GM19193 (cell line): ENCODE results near the gene EHBP1L1.
A peak's percentile ranks its signal among the peaks of the same experiment; 100 is the strongest.

Experiments
- POLR2A ChIP-seq: IDR thresholded peaks from 4 replicates; pipeline ENCODE4 v1.6.1; 2011; ENCODE audit not compliant: insufficient read depth, insufficient read length; ENCODE audit errors: extremely low read depth

EHBP1L1 gene

DNA sequence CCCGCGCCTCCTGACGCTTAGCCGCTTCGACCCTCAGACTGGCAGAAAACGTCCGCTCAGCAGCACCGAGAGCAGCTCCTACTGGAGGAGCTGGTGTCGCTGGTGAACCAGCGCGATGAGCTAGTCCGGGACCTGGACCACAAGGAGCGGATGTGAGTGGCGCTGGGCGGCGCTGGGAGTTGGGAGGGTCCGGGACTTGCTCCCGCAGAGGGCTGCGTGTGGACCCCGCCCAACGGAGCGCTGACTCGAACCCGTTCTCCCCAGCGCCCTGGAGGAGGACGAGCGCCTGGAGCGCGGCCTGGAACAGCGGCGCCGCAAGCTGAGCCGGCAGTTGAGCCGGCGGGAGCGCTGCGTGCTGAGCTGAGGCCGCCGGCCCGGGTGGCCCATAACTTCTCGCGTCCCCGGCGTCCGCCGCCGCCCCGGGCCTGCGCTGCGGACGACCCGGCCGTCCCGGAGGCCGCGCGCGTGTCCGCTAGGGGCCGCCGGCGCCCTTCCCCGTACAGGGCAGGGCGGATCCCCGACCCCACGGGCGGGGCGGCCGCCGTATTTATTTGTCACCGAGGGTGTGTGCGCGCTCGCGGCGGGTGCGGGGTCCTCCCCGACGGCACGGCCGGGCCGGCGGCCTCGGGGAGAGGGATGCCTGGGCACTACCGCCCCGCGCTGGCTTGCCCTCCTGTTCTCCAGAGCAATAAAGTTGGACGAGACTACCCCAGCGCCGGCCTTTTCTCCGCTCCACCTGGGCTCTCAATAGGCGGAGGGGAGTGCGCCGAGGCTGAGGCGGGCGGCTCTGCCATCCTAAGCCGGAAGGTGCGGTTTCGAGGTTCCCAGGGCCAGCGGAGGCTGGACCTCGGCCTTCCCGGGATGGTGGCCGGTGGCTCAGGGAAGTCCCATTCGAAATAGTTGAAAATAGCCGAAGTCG lies 16.3 kb downstream of the EHBP1L1 start:
- no peak for TF ChIP-seq POLR2A

DNA sequence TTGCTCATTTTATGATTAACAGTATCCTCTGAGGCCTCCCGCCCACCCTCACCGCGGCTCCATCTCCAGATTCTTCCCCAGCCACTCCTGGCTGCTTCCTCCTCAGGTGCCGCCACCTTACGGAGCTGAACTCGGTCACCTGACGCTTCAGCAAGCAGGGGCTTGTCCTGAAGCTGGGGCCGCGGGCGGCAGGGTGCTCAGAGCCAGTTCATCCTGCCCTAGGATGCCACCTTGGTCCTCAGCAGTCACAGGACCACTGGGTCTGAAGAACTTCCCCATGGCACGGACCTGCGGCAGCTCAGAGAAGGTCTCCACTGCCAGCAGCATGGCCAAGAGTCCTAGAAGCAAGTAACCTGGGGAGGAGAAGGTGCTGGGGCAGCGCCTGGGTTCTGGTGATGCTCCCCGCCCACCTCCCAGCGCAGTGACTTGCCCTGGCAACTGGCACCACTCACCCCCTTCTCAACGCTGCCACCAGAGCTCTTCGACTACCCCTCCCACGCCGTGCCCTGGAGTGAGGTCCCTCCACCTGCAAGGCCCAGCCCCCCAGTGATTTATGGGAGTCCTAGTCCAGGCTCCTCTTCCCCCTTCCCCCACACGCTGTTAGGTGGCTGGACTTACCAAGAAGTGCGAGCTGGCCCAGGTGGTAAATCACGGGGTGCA lies 17.1 kb downstream of the EHBP1L1 start:
- no peak for TF ChIP-seq POLR2A

DNA sequence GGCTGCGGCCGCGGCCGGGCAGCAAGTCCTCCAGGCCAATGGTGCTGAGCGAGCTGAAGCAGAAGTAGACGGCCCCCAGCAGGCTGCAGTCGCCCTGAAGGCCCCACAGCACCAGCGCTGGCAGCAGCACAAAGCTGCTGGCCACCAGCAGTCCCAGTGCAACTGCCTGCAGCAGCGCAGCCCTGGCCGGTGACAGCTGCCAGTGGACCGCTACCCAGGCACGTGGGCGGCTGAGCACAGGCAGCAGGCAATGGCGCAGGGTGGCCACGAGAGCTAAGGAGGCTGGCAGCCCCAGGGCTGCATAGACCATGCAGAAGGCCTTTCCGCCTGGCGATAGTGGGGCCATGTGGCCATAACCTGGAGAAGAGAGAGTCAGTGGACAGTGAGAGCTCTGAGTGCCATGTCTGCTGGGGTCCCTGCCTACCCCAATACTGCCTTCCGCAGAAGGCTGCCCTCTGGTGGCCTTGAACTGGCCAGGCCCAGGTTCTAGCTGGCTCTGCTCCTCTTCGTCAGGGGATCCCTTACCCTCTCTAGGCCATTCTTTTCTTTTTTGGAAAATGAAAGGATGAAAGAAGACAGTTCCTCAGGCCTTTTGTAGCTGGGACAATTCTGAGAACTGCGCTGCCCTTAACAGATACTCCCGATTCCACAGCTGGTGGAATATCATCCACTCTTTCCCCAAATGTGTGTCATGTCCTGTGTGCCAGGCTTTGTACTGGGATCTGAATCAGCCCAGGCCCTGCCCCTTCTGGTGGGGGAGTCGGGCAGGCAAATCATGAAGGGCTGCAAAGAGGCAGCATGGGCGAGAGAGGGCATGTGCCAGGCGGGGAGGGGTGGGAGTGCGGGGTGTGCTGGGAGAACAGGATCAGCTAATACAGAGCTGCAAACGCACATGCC lies 17.9 kb downstream of the EHBP1L1 start:
- TF ChIP-seq POLR2A = no peak

DNA sequence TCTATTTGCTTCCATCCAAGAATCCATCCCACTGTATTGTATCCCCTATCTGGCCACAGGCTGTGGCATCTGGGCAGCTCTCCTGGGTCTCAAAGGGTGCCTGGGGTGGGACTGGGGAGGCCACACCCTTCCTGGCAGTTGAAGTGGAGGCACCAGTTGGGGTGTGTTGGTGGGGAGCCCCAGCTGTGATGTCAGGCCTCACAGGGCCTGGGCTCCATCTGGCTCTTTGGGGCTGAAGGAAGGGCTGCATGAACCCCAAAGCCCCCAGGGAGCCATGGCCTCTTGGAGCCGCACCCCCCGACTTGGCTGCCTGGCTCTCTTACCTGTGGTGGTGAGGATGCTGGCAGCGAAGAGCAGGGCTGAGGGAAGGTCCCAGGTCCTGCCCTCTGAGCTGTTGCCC lies 19.3 kb downstream of the EHBP1L1 start:
- TF ChIP-seq POLR2A = no peak

DNA sequence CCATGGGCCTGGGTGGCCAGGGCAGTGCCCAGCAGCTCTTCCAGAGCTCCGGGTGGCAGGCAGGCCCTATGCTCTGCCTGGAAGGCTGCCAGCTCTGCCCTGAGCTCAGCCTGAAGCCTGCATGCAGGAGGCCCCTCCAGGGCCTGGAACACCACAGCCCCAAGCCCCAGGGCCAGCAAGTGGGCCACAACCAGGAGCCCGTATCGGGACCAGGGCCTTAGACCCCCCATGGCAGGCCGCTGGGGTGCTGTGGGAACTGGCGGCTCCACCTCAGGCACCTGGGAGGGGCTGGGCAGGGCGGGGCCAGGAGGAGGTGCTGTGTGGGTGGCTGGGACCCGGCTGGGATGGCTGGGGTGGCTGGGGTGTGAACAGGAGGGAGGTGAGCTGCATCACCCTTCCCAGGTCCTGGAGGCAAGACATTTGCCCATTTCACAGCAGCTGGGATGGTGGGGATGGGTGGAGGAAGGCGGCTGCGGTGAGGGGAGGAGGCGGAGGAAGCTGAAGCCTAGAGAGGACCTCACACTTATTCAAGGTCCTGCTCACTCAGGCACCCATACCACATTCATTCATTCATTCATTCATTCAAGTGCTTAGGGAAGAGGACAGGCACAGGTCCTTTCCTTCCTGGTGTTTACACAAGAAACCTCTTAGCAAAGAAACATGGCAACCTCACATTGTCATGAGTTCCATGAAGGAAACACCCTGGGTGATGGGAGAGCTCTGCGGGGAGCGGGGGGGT lies 19.9 kb downstream of the EHBP1L1 start, which contains the start of gene KCNK7:
KCNK7 (minus strand) TSS at position 258 of the 739 bp plus-strand sequence; CDS start at position 230, 28 bp downstream.
- no peak for TF ChIP-seq POLR2A

DNA sequence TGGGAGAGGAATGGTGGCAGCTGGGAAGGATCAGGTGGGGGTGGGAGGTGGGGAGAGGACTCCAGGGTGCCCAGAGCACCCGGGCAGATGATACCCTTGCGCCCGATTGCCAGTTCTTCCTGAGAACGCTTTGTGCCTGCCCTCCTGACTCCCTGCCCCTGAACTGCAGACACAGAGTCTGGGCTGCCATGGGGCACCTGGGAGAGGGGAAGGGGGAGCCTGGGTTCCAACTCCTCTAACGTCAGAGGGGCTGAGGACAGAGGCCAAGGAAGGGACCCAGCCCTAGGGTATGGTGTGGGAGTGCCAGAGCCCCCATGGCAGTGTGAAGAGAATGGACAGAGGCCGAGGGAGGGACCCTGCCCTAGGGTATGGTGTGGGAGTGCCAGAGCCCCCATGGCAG lies 20.7 kb downstream of the EHBP1L1 start:
- TF ChIP-seq POLR2A = peak; percentile 13

DNA sequence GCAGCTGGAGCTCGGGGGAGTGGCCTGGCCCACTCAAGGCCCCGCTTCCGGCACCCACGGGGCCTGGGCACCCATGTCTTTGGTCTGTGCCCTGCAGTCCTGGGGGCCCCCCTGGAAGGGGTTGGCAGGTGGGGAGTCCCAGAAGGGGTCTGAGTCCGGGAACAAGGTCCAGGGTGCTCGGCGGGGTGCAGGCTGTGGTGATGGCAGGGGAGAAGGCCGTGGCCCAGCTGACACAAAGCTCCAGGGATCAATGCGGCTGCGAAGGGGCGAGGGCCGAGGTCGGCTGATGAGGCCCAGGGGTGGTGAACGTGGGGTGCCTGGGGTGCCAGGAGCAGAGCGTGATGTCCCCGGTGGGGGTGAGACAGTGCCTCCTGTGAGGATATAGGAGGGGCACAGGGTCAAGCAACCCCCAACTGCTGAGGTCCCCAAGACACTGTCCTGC lies 22.4 kb downstream of the EHBP1L1 start:
- TF ChIP-seq POLR2A = no peak

DNA sequence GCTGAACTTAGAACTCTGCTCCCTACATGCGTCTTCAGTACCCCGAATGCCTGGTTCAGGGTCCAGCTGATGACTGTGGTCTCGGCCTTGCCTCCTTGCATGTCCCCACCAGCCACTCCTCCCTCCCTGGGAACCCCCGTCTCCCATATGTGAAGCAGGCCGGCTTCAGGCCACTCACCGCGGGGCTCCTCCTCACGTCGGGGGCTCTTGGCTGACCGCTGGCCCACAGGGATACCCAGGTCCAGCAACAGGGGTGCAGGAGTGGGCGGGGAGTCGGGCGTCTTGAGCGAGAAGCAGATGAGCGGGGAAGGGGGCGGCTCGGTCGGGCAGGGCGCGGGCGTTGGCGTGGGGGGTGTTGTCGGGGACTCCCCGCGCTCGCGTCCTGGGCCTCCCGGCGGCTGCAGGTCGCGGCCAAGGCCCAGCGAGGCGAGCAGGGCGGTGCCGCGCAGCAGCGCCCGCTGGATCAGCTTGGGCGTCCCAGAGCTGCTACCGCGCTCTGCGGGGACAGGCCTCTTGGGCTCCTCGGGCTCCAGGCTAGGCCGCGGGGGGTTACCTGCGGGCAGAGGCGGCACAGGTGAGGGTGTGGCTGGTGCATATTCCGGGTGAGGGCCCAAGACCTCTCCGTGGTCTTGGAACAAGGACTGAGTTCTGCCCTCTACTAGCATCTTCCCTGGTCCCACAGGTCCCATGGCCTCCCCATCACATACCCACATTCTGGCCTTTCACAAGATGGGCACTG lies 23.5 kb downstream of the EHBP1L1 start:
- no peak for TF ChIP-seq POLR2A

DNA sequence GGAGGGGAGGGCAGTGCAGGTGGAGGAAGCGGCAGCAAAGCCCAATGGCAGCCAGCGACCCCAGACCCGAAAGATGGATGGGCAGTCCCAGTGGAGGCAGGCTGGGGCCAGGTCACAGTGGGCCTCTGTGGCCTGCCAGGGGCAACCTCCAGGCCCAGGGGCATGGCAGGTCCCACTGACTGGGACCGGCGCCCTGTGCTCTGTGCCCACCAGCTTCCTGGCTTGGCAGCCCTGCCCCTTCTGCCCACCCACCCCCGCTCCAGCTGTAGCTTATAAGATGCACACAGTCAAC lies 24.0 kb downstream of the EHBP1L1 start:
- no peak for TF ChIP-seq POLR2A

DNA sequence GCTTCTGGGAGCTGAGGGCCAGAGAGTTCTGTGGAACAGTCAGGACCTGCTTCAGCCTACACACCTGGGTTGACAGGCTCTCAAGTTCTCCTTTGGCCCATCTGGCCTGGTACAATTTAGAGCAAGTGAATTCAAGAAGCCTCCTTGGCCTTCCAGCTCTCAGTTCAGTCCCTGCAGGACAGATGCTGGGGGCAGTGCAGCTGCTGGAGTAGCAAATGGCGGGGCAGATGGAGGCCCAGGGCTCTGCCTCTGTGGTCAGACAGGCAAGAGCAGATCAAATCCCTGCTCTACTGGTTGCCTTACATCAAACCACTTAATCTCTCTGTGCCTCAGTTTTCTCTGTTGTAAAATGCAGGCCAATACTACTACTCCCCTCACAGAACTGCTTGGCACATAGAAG lies 28.4 kb downstream of the EHBP1L1 start:
- no peak for TF ChIP-seq POLR2A

DNA sequence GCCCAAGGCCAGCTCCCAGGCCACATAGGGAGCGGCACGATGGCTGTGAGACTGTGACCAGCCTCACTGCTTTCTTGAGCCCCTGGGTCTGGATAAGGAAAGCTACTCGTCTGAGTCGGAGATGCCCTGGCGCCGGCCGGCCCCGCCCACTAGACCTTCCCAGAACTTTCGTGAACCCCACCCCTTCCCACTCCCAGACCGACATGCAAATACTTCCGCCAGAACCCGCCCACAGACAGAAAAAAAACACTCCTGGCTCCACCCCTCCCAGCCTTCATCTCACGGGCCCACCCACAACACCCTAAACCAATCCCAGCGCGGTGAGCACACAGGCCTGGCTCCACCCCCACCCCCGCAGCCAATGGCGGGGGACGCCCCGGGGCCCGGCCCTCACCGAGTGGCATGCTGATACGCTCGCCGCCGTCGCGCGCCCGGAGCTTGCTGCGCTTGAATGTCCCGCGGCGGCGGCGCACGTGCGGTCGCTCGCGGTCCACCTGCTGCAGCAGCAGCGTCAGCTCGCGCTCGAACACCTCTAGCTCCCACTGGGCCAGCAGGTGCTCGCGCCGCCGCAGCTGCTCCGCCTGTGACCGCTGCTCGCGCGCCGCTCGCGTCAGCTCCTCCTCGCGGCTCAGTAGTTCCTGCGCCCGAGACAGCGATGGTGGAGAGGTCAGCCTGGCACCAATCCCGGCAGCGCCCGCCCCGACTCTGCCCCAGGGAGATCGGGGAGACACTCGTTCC lies 31.2 kb downstream of the EHBP1L1 start:
- no peak for TF ChIP-seq POLR2A

DNA sequence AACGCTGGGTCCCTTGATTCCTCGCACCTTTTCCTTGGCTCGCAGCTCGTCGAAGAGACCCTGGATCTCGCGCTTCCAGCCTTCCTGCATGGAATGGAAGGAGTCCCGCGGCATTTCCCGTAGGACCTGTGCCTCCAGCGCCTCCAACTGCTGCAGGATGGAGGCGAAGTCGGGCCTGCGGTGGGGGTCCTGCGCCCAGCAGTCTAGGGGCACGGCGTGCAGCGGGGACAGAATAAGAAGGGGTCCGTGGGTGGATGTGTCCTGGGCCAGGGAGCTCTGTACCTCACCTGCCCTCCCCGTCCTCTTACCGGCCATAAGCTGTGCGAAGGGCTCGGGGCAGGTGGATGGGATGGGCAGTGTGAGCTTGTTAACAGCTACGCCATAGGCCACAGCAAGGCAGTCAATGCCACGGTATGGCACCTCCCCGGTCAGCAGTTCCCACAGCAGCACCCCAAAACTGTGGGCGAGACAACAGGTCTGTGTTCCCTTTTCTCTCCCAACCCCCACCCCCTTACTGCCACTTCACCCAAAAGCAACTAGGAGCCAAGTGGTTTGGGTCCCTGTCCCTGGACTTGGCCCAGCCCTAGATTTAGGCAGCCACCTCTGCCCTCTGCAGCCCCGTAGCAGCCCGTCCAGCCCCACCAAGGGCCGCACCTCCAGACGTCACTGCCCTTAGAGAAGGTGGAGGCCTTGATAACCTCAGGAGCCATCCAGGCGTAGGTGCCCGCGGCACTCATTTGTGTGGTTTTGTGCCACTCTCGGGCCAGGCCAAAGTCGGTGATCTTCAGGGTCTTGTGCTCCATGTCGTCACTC lies 32.0 kb downstream of the EHBP1L1 start:
- no peak for TF ChIP-seq POLR2A

DNA sequence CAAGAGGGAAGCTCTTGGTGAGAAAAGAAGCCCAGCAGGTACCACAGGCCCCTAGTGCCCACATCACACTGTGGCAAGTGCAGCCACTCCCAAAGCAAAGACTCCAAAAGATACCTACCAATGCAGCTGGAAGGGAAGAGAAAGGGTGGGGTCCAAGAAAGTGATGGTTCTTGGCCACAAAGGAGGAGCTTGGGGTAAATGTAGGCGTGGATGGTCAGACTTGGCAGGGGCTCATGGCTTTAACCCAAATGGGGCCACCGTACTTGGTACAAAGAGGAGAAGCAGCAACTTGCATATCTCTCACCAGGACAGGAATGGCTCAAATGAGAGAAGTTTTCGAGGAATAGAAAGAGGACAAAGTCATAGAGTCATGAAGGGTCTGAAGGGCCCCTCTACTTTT lies 33.4 kb downstream of the EHBP1L1 start:
- no peak for TF ChIP-seq POLR2A

DNA sequence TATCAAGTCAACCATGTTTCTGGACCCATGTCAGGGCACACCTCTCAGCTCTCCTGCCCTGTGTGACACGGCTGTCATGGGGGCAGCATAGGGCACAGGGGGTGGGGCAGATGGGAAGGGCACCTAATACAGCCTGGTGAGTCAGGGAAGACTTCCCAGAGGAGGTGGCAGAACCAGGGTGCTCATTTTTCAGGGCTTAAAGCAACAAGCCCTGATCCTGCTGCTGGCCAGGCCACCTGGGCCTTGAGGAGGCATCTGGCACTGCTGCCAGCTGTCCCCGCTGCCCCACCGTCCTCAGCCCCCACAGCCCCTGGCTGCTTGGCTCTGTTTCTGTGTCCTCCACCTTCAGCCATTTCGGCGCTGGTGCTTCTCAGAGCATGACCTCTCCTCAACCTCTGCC lies 33.8 kb downstream of the EHBP1L1 start:
- no peak for TF ChIP-seq POLR2A
